ENCODE data around the gene TUBGCP3. TPM values are rescaled to one million over a fixed set of nuclear protein-coding genes. Genes with fewer than 3 reads are reported as not detected.
A peak's percentile ranks its signal among the peaks of the same experiment; 100 is the strongest.

The TUBGCP3 gene
- total RNA-seq, 1 donor from 2014 or later, result 17.2 TPM

- Histone ChIP-seq H3K4me3 (ENCODE audit: low read length in 3 of 3) (no peak overlapping the region), H3K9me3 (ENCODE audit: control insufficient read depth in 3 of 3, low read length in 3 of 3) (no peaks in the 10 kb centered on the region), H3K9ac (ENCODE audit: low read depth in 1 of 3, low read length in 3 of 3) (peak overlapping the region in 1 of 3 donors; percentile 21), H3K4me1 (ENCODE audit: control insufficient read depth in 3 of 3, insufficient read depth in 3 of 3, low read length in 3 of 3) (no peaks in the 10 kb centered on the region), H3K27me3 (ENCODE audit: control insufficient read depth in 3 of 3, insufficient read depth in 3 of 3, low read length in 3 of 3) (no peaks in the 10 kb centered on the region), H3K27ac (ENCODE audit: low read depth, low read length) (no peak overlapping the region), H3K36me3 (ENCODE audit: control insufficient read depth in 3 of 3, insufficient read depth in 3 of 3, low read length in 3 of 3) (no peaks in the 10 kb centered on the region)
These were observed 54.9 kb downstream of the TUBGCP3 start for GRCh38 chr13:112532837-112533745.

- Histone ChIP-seq H3K4me1 (ENCODE audit: control insufficient read depth in 3 of 3, insufficient read depth in 3 of 3, low read length in 3 of 3) (no peaks in the 10 kb centered on the region), H3K4me3 (ENCODE audit: low read length in 3 of 3) (no peak overlapping the region), H3K9me3 (ENCODE audit: control insufficient read depth in 3 of 3, low read length in 3 of 3) (no peaks in the 10 kb centered on the region), H3K9ac (ENCODE audit: low read depth in 1 of 3, low read length in 3 of 3) (no peak overlapping the region), H3K27me3 (ENCODE audit: control insufficient read depth in 3 of 3, insufficient read depth in 3 of 3, low read length in 3 of 3) (no peaks in the 10 kb centered on the region), H3K36me3 (ENCODE audit: control insufficient read depth in 3 of 3, insufficient read depth in 3 of 3, low read length in 3 of 3) (peaks cover 4 to 10% (median 4%) of the 10 kb centered on the region in 3 donors), H3K27ac (ENCODE audit: low read depth, low read length) (no peak overlapping the region)
These were observed 56.6 kb downstream of the TUBGCP3 start for GRCh38 chr13:112531263-112531794.

GRCh38 chr13:112530861-112531260, 57.1 kb downstream of the TUBGCP3 start:
- H3K36me3 ChIP-seq (ENCODE audit: control insufficient read depth in 3 of 3, insufficient read depth in 3 of 3, low read length in 3 of 3), result peaks cover 8 to 14% (median 8%) of the 10 kb centered on the region in 3 donors
- H3K27ac ChIP-seq (ENCODE audit: low read depth, low read length), result no peak overlapping the region
- H3K4me3 ChIP-seq (ENCODE audit: low read length in 3 of 3), result no peak overlapping the region
- H3K9ac ChIP-seq (ENCODE audit: low read depth in 1 of 3, low read length in 3 of 3), result no peak overlapping the region
- no peaks in the 10 kb centered on the region for H3K4me1 ChIP-seq (ENCODE audit: control insufficient read depth in 3 of 3, insufficient read depth in 3 of 3, low read length in 3 of 3)
- no peaks in the 10 kb centered on the region for H3K9me3 ChIP-seq (ENCODE audit: control insufficient read depth in 3 of 3, low read length in 3 of 3)
- no peaks in the 10 kb centered on the region for H3K27me3 ChIP-seq (ENCODE audit: control insufficient read depth in 3 of 3, insufficient read depth in 3 of 3, low read length in 3 of 3)

- no peak overlapping the region for H3K4me3 ChIP-seq (ENCODE audit: low read length in 3 of 3)
- no peak overlapping the region for H3K9ac ChIP-seq (ENCODE audit: low read depth in 1 of 3, low read length in 3 of 3)
- no peak overlapping the region for H3K27ac ChIP-seq (ENCODE audit: low read depth, low read length)
- no peaks in the 10 kb centered on the region for H3K9me3 ChIP-seq (ENCODE audit: control insufficient read depth in 3 of 3, low read length in 3 of 3)
- no peaks in the 10 kb centered on the region for H3K4me1 ChIP-seq (ENCODE audit: control insufficient read depth in 3 of 3, insufficient read depth in 3 of 3, low read length in 3 of 3)
- H3K27me3 ChIP-seq (ENCODE audit: control insufficient read depth in 3 of 3, insufficient read depth in 3 of 3, low read length in 3 of 3), result no peaks in the 10 kb centered on the region
- peaks cover 8 to 14% (median 14%) of the 10 kb centered on the region in 3 donors for H3K36me3 ChIP-seq (ENCODE audit: control insufficient read depth in 3 of 3, insufficient read depth in 3 of 3, low read length in 3 of 3)
These were observed 58.7 kb downstream of the TUBGCP3 start for GRCh38 chr13:112529216-112529615.

GRCh38 chr13:112526146-112526853, 61.7 kb downstream of the TUBGCP3 start:
- peaks cover 16 to 34% (median 22%) of the 10 kb centered on the region in 3 donors for H3K36me3 ChIP-seq (ENCODE audit: control insufficient read depth in 3 of 3, insufficient read depth in 3 of 3, low read length in 3 of 3)

GRCh38 chr13:112525356-112525945, 62.5 kb downstream of the TUBGCP3 start:
- no peak overlapping the region for H3K9ac ChIP-seq (ENCODE audit: low read depth in 1 of 3, low read length in 3 of 3)
- peaks cover 20 to 43% (median 27%) of the 10 kb centered on the region in 3 donors for H3K36me3 ChIP-seq (ENCODE audit: control insufficient read depth in 3 of 3, insufficient read depth in 3 of 3, low read length in 3 of 3)
- H3K4me1 ChIP-seq (ENCODE audit: control insufficient read depth in 3 of 3, insufficient read depth in 3 of 3, low read length in 3 of 3), result no peaks in the 10 kb centered on the region
- H3K9me3 ChIP-seq (ENCODE audit: control insufficient read depth in 3 of 3, low read length in 3 of 3), result no peaks in the 10 kb centered on the region
- no peaks in the 10 kb centered on the region for H3K27me3 ChIP-seq (ENCODE audit: control insufficient read depth in 3 of 3, insufficient read depth in 3 of 3, low read length in 3 of 3)
- H3K4me3 ChIP-seq (ENCODE audit: low read length in 3 of 3), result no peak overlapping the region
- no peak overlapping the region for H3K27ac ChIP-seq (ENCODE audit: low read depth, low read length)

More at GRCh38 chr13:112526146-112526853, 61.7 kb downstream of the TUBGCP3 start:
- H3K9me3 ChIP-seq (ENCODE audit: control insufficient read depth in 3 of 3, low read length in 3 of 3), result no peaks in the 10 kb centered on the region
- H3K27ac ChIP-seq (ENCODE audit: low read depth, low read length), result no peak overlapping the region
- no peak overlapping the region for H3K4me3 ChIP-seq (ENCODE audit: low read length in 3 of 3)
- no peak overlapping the region for H3K9ac ChIP-seq (ENCODE audit: low read depth in 1 of 3, low read length in 3 of 3)
- H3K4me1 ChIP-seq (ENCODE audit: control insufficient read depth in 3 of 3, insufficient read depth in 3 of 3, low read length in 3 of 3), result no peaks in the 10 kb centered on the region
- H3K27me3 ChIP-seq (ENCODE audit: control insufficient read depth in 3 of 3, insufficient read depth in 3 of 3, low read length in 3 of 3), result no peaks in the 10 kb centered on the region

- Histone ChIP-seq H3K4me3 (ENCODE audit: low read length in 3 of 3) (no peak overlapping the region), H3K36me3 (ENCODE audit: control insufficient read depth in 3 of 3, insufficient read depth in 3 of 3, low read length in 3 of 3) (peaks cover 28 to 61% (median 39%) of the 10 kb centered on the region in 3 donors), H3K4me1 (ENCODE audit: control insufficient read depth in 3 of 3, insufficient read depth in 3 of 3, low read length in 3 of 3) (no peaks in the 10 kb centered on the region), H3K27ac (ENCODE audit: low read depth, low read length) (no peak overlapping the region), H3K27me3 (ENCODE audit: control insufficient read depth in 3 of 3, insufficient read depth in 3 of 3, low read length in 3 of 3) (no peaks in the 10 kb centered on the region), H3K9me3 (ENCODE audit: control insufficient read depth in 3 of 3, low read length in 3 of 3) (no peaks in the 10 kb centered on the region), H3K9ac (ENCODE audit: low read depth in 1 of 3, low read length in 3 of 3) (no peak overlapping the region)
These were observed 65.4 kb downstream of the TUBGCP3 start for GRCh38 chr13:112522578-112522977.

- Histone ChIP-seq H3K4me3 (ENCODE audit: low read length in 3 of 3) (no peak overlapping the region), H3K9ac (ENCODE audit: low read depth in 1 of 3, low read length in 3 of 3) (no peak overlapping the region), H3K4me1 (ENCODE audit: control insufficient read depth in 3 of 3, insufficient read depth in 3 of 3, low read length in 3 of 3) (no peaks in the 10 kb centered on the region), H3K27me3 (ENCODE audit: control insufficient read depth in 3 of 3, insufficient read depth in 3 of 3, low read length in 3 of 3) (no peaks in the 10 kb centered on the region), H3K36me3 (ENCODE audit: control insufficient read depth in 3 of 3, insufficient read depth in 3 of 3, low read length in 3 of 3) (peaks cover 30 to 68% (median 41%) of the 10 kb centered on the region in 3 donors), H3K27ac (ENCODE audit: low read depth, low read length) (no peak overlapping the region), H3K9me3 (ENCODE audit: control insufficient read depth in 3 of 3, low read length in 3 of 3) (no peaks in the 10 kb centered on the region)
These were observed 66.8 kb downstream of the TUBGCP3 start for GRCh38 chr13:112521073-112521685.

GRCh38 chr13:112519517-112520060, 68.4 kb downstream of the TUBGCP3 start:
- H3K27me3 ChIP-seq (ENCODE audit: control insufficient read depth in 3 of 3, insufficient read depth in 3 of 3, low read length in 3 of 3), result no peaks in the 10 kb centered on the region
- no peaks in the 10 kb centered on the region for H3K9me3 ChIP-seq (ENCODE audit: control insufficient read depth in 3 of 3, low read length in 3 of 3)
- H3K9ac ChIP-seq (ENCODE audit: low read depth in 1 of 3, low read length in 3 of 3), result no peak overlapping the region
- no peak overlapping the region for H3K27ac ChIP-seq (ENCODE audit: low read depth, low read length)
- no peaks in the 10 kb centered on the region for H3K4me1 ChIP-seq (ENCODE audit: control insufficient read depth in 3 of 3, insufficient read depth in 3 of 3, low read length in 3 of 3)
- H3K4me3 ChIP-seq (ENCODE audit: low read length in 3 of 3), result no peak overlapping the region
- H3K36me3 ChIP-seq (ENCODE audit: control insufficient read depth in 3 of 3, insufficient read depth in 3 of 3, low read length in 3 of 3), result peaks cover 35 to 68% (median 45%) of the 10 kb centered on the region in 3 donors
